MM.1S (cell line): ENCODE measurements around the gene WDFY4.

ENCODE experiments used
- EZH2 ChIP-seq: fragments of 300-600 bp; sonication (generic); optimal IDR thresholded peaks from 2 replicates; pipeline ENCODE3; 2017; ENCODE audit warnings: low read depth, mild to moderate bottlenecking, antibody characterized with exemption, low read length, mixed read lengths
- TF ChIP-seq, protein P1 (sequence below): fragments of 300-600 bp; sonication (generic); IDR thresholded peaks from 2 replicates; pipeline ENCODE4 v1.5.1; 2016; ENCODE audit warnings: antibody characterized with exemption, low read length, mixed read lengths

DNA sequence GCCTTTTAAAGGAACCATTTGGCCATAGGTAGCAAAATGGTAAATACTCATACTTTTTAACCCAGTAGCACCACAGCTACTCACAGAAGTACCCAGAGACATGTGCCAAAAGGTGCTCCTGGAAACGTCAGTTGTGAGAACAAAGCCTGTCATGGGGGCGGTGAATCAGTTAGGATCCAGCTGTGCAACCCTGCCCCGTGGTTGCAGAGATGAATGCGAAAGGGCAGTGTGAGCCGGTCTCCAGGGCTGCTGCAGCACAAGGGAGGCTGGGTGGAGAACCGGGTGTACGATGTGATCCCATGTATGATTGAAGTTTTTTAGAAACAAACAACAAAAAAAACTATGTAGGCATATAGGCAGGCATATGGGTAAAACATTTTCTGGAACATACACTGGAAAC lies 256.3 kb downstream of the WDFY4 start:
- TF ChIP-seq, protein P1, sequence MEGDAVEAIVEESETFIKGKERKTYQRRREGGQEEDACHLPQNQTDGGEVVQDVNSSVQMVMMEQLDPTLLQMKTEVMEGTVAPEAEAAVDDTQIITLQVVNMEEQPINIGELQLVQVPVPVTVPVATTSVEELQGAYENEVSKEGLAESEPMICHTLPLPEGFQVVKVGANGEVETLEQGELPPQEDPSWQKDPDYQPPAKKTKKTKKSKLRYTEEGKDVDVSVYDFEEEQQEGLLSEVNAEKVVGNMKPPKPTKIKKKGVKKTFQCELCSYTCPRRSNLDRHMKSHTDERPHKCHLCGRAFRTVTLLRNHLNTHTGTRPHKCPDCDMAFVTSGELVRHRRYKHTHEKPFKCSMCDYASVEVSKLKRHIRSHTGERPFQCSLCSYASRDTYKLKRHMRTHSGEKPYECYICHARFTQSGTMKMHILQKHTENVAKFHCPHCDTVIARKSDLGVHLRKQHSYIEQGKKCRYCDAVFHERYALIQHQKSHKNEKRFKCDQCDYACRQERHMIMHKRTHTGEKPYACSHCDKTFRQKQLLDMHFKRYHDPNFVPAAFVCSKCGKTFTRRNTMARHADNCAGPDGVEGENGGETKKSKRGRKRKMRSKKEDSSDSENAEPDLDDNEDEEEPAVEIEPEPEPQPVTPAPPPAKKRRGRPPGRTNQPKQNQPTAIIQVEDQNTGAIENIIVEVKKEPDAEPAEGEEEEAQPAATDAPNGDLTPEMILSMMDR = no peak
- TF ChIP-seq EZH2 = no peak
